ENCODE data around the gene DGKH. TPM values are rescaled to one million over a fixed set of nuclear protein-coding genes. Genes with fewer than 3 reads are reported as not detected.

The DGKH gene, protein sequence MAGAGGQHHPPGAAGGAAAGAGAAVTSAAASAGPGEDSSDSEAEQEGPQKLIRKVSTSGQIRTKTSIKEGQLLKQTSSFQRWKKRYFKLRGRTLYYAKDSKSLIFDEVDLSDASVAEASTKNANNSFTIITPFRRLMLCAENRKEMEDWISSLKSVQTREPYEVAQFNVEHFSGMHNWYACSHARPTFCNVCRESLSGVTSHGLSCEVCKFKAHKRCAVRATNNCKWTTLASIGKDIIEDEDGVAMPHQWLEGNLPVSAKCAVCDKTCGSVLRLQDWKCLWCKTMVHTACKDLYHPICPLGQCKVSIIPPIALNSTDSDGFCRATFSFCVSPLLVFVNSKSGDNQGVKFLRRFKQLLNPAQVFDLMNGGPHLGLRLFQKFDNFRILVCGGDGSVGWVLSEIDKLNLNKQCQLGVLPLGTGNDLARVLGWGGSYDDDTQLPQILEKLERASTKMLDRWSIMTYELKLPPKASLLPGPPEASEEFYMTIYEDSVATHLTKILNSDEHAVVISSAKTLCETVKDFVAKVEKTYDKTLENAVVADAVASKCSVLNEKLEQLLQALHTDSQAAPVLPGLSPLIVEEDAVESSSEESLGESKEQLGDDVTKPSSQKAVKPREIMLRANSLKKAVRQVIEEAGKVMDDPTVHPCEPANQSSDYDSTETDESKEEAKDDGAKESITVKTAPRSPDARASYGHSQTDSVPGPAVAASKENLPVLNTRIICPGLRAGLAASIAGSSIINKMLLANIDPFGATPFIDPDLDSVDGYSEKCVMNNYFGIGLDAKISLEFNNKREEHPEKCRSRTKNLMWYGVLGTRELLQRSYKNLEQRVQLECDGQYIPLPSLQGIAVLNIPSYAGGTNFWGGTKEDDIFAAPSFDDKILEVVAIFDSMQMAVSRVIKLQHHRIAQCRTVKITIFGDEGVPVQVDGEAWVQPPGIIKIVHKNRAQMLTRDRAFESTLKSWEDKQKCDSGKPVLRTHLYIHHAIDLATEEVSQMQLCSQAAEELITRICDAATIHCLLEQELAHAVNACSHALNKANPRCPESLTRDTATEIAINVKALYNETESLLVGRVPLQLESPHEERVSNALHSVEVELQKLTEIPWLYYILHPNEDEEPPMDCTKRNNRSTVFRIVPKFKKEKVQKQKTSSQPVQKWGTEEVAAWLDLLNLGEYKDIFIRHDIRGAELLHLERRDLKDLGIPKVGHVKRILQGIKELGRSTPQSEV
- under 1 TPM in 3 of 6 donors, not detected in 3; 0.03 to 0.05 (median 0.04) TPM for polyA plus RNA-seq (ENCODE audit: low read depth in 6 of 6)

DNA sequence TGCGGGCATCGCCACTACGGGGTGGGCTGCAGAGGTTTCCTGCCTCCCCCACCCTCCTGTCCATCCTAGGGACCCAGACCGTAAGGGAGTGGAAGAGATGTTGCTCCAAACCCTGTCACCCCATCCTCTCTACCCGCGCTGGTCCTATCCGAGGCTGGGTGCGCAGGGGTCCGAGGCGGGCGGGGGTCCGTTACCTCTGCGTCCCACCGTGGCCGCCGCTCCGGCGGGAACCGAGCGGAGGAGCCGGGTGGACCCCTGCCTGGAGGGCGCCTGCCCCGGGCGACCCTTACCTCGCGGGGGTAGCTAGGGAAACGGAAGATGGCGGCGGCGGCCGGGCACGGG, at the start of gene DGKH:
TSS of gene DGKH (plus strand) at position 307 of the 342 bp plus-strand sequence. CDS start 126 bp downstream, outside the sequence.
- Mint-ChIP-seq H3K9me3 (no peaks in the 10 kb centered on the region), H3K4me1 (peaks cover 5 to 17% (median 13%) of the 10 kb centered on the region in 3 donors), H3K4me3 (peak within 1 kb of the TSS; percentile 66 to 95 (median 84)), H3K27ac (peak within 1 kb of the TSS in 4 of 6 donors; percentile 8 to 76 (median 56)), H3K36me3 (no peaks in the 10 kb centered on the region), H3K27me3 (peaks cover 24 to 49% (median 27%) of the 10 kb centered on the region in 3 donors)
- DNase-seq (no peak), ATAC-seq (ENCODE audit: low read depth in 2 of 2) (peak; percentile 16 to 27)

DNA sequence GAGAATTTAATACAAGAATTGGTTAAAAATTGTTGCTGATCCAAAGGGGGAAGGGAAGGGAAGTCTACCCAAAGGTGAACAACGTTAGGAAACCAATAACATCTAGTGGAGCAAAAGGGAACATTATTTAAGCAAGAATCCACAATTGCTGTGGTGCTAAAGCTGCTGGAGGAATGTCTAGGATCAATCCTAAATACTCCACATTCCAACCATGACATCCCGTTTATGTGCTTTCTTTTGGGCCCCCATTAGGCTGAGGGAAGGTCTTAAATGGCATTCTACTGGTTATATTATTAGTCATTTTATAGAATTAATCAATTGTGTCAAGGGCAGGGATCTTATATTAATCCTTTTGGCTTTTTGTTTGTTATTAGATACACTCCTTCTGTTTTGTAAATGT, 47.6 kb upstream of the DGKH start:
- H3K4me3 Mint-ChIP-seq = no peak overlapping the region
- H3K4me1 Mint-ChIP-seq = no peaks in the 10 kb centered on the region
- no peak overlapping the region for H3K27ac Mint-ChIP-seq
- ATAC-seq (ENCODE audit: low read depth in 2 of 2) (no peak), DNase-seq (no peak)
- H3K27me3 Mint-ChIP-seq = peaks cover 0 to 13% (median 9%) of the 10 kb centered on the region in 3 donors
- H3K9me3 Mint-ChIP-seq = no peaks in the 10 kb centered on the region
- no peaks in the 10 kb centered on the region for H3K36me3 Mint-ChIP-seq

DNA sequence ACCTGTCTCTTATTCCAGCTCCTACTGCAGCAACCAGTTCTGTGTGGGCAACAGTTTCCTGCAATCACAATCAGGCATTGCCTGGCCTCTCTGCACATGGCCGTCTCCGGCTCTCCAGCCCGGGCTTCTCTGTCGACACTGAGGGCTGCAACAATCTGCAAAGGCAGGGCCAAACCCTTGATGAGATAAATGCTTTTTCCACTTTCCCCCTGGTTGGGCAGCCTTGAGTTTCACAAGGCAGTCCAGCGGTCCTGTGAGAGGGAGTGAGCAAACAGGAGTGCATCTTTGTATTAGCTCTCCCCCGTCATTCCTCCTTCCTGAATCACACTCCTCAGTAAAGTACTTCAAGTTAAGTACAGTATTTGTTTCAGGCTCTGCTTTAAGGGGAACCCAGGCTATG, 46.9 kb upstream of the DGKH start:
- ATAC-seq (ENCODE audit: low read depth in 2 of 2) (no peak), DNase-seq (no peak)
- Mint-ChIP-seq H3K4me1 (no peaks in the 10 kb centered on the region), H3K27me3 (peaks cover 0 to 13% (median 9%) of the 10 kb centered on the region in 3 donors), H3K9me3 (no peaks in the 10 kb centered on the region), H3K36me3 (no peaks in the 10 kb centered on the region), H3K4me3 (no peak overlapping the region), H3K27ac (peak overlapping the region in 1 of 6 donors; percentile 30)

DNA sequence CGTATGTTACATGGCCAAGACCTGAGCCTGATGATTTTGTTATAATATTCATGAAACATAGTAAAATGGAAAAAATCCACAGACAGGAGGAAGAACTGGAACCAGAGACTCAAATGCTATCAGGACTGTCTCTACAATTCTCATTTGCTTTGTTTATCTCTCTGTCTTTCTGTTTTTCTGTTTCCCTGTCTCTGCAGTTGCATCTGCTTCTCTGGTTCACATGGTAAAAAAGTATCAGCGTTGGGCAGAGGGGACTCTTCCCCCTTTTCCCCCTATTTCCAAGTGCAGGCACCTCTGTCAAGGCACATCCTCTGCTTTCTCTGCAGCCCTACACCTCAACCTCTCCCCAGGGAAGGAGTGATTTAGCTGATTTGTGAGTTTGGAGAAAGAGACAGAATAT, 46.4 kb upstream of the DGKH start:
- Mint-ChIP-seq H3K27me3 (peaks cover 0 to 13% (median 9%) of the 10 kb centered on the region in 3 donors), H3K4me1 (no peaks in the 10 kb centered on the region), H3K36me3 (no peaks in the 10 kb centered on the region), H3K27ac (no peak overlapping the region), H3K9me3 (no peaks in the 10 kb centered on the region), H3K4me3 (no peak overlapping the region)
- no peak for DNase-seq
- no peak for ATAC-seq (ENCODE audit: low read depth in 2 of 2)

DNA sequence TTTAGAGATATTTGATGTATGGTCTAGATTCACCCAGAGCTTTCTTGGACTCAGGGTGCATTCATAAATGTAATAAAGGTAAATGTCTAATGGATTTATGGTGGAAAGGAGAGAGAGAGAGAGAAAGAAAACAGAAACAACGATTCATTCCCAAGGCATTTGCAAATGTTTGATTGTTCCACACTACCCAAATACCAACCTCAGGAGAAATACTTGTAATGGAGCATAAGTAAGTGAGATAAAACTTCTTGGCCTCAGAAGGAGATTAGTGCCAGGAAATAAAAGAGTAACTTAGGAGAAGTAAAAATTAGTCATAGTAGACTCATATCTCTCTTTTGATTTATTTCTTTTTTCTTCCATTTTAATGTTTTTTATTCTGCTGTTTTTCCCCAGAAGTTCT, 40.6 kb upstream of the DGKH start:
- Mint-ChIP-seq H3K4me1 (no peaks in the 10 kb centered on the region), H3K9me3 (no peaks in the 10 kb centered on the region), H3K36me3 (no peaks in the 10 kb centered on the region), H3K27ac (no peak overlapping the region), H3K27me3 (peaks cover 0 to 8% (median 6%) of the 10 kb centered on the region in 3 donors), H3K4me3 (no peak overlapping the region)
- no peak for DNase-seq
- ATAC-seq (ENCODE audit: low read depth in 2 of 2) = no peak

DNA sequence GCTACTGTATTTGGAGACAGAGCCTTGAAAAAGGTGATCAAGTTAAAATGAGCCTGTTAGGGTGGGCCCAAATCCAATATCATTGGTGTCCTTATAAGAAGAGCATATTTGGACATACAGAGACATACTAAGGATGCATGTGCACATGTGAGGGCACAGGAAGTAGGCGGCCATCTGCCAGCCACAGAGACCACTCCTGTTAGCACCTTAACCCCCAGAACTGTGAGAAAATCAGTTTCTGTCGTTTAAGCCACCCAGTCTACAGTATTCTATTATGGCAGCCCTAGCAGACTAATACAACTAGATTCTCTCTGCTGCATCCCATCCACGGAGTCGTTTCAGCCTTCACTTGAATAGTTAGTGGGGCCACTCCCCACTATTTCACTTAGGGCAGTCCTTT, 39.4 kb upstream of the DGKH start:
- no peaks in the 10 kb centered on the region for H3K36me3 Mint-ChIP-seq
- no peak for DNase-seq
- no peak overlapping the region for H3K4me3 Mint-ChIP-seq
- no peak for ATAC-seq (ENCODE audit: low read depth in 2 of 2)
- no peaks in the 10 kb centered on the region for H3K4me1 Mint-ChIP-seq
- no peaks in the 10 kb centered on the region for H3K9me3 Mint-ChIP-seq
- no peak overlapping the region for H3K27ac Mint-ChIP-seq
- H3K27me3 Mint-ChIP-seq = peaks cover 0 to 8% (median 6%) of the 10 kb centered on the region in 3 donors

DNA sequence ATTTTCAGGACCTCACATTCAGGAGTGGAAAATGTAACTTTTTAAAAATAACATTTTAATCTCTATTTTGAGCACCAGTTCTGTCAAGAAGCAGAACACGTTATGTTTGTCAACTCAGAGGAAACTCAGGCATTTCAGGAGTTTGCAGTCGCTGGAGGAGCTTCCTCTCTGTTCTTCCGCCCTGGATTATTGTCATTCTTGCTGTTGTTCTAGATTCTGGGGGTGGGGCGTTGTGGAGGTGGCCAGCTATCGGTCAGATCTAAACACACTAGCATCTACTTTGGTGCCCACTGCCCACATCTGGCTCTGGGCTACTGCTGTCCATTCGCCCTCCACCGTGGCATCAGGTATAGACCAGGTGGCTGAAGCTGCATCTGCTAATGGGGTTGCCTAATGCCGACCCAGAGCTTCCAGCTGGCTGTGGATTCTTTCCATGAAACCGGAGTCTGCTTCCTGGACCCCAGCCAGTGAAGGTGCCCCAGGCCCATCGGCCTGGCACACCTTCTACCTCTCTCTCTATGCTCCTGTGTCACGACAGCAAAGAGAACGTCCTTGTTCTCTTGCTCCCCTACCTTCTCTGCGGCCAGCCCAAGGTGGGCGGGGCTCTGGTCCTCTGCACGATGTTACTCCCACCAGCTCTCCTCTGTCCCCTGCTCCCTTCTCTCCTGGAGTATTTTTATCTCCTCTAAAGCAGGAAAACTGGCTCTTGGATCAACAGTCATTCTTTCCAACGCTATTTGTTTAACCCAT, 36.7 kb upstream of the DGKH start:
- peak overlapping the region in 1 of 6 donors; percentile 75 for H3K27ac Mint-ChIP-seq
- H3K27me3 Mint-ChIP-seq = peaks cover 10 to 22% (median 13%) of the 10 kb centered on the region in 3 donors
- no peaks in the 10 kb centered on the region for H3K36me3 Mint-ChIP-seq
- H3K9me3 Mint-ChIP-seq = no peaks in the 10 kb centered on the region
- peak overlapping the region in 1 of 8 donors; percentile 9 for H3K4me3 Mint-ChIP-seq
- ATAC-seq (ENCODE audit: low read depth in 2 of 2) = no peak
- H3K4me1 Mint-ChIP-seq = no peaks in the 10 kb centered on the region
- DNase-seq = no peak

DNA sequence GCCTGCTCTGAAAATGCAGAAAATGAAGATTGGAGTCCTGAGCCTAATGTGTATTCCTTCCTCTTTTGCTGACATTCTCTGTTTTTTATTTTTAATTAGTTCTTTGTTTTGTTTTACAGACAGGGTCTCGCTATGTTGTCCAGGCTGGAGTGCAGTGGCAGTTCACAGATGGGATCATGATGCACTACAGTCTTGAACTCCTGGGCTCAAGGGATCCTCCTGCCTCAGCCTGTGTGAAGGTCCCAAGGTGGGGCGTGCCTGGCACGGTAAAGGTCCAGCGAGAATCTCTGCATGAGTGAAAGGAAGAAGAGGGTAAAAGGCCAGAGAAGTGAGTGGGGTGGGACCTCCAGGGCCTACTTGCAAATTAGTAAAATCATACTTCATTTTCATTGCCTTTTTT, 34.3 kb upstream of the DGKH start:
- H3K4me1 Mint-ChIP-seq = no peaks in the 10 kb centered on the region
- no peaks in the 10 kb centered on the region for H3K9me3 Mint-ChIP-seq
- H3K27me3 Mint-ChIP-seq = peaks cover 10 to 30% (median 13%) of the 10 kb centered on the region in 3 donors

DNA sequence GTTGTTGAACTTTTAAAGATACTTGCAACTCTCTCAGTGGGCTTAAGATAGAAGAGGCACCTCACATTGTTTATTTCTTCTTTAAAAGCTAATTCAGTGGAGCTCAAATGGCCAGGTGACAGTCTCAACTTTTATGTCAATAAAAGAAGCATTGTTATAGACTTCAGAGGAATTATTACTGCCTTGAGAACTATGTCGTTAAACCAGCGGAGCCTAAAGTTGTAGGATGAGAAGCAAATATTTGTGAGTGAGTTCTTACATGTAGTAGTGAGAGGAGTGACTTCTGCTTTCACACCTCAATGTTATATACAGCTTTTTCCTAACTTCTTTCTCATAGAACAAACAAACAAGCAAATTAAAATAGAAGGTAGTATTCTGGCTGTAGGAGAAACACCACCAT, 31.2 kb upstream of the DGKH start:
- Mint-ChIP-seq H3K36me3 (no peaks in the 10 kb centered on the region), H3K4me1 (no peaks in the 10 kb centered on the region), H3K27me3 (peaks cover 7 to 23% (median 10%) of the 10 kb centered on the region in 3 donors), H3K4me3 (no peak overlapping the region), H3K9me3 (no peaks in the 10 kb centered on the region), H3K27ac (no peak overlapping the region)
- ATAC-seq (ENCODE audit: low read depth in 2 of 2) (no peak), DNase-seq (no peak)

More for the DNA sequence above, 34.3 kb upstream of the DGKH start:
- Mint-ChIP-seq H3K4me3 (no peak overlapping the region), H3K27ac (no peak overlapping the region), H3K36me3 (no peaks in the 10 kb centered on the region)
- ATAC-seq (ENCODE audit: low read depth in 2 of 2) = no peak
- DNase-seq = no peak

DNA sequence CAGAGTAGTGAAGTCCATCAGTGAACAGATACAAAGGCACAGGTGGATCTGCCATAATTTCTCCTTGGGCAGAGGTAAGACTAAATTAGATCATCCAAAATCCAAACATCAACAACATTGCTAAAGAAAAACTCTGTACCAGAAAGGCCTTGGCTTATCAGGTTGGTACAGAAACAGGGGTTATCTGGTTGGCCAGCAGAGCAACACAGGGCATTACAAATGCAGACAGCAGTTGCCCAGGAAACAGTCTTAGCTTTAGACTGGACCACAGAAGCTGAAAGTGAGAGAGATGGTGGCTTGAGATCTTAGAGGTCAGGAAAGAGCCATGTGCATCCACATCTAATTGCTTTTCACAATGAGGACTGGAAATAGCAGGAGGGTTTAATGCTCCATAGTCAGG, 26.6 kb upstream of the DGKH start:
- Mint-ChIP-seq H3K36me3 (no peaks in the 10 kb centered on the region), H3K27ac (no peak overlapping the region), H3K27me3 (peaks cover 0 to 7% (median 0%) of the 10 kb centered on the region in 3 donors), H3K4me3 (no peak overlapping the region), H3K4me1 (no peaks in the 10 kb centered on the region), H3K9me3 (no peaks in the 10 kb centered on the region)
- no peak for ATAC-seq (ENCODE audit: low read depth in 2 of 2)
- DNase-seq = no peak

DNA sequence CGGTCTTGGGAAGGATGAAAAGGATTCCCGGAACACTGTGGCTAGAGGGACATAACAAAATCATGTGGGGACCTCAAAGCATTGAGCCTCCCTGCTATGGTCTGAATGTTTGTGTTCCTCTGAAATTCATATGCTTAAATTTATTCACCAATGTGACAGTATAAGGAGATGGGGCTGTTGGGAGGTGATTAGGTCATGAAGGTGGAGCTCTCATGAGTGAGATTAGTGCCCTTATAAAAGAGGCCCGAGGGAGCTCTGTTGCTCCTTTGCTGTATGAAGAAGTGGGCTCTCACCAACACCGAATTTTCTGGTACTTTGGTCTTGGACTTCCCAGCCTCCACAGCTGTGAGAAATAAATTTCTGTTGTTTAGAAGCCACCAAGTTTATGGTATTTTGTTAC, 26.1 kb upstream of the DGKH start:
- H3K36me3 Mint-ChIP-seq = no peaks in the 10 kb centered on the region
- H3K4me3 Mint-ChIP-seq = no peak overlapping the region
- no peak overlapping the region for H3K27ac Mint-ChIP-seq
- DNase-seq = no peak
- H3K4me1 Mint-ChIP-seq = no peaks in the 10 kb centered on the region
- H3K27me3 Mint-ChIP-seq = peaks cover 4% of the 10 kb centered on the region in 3 donors
- H3K9me3 Mint-ChIP-seq = no peaks in the 10 kb centered on the region
- ATAC-seq (ENCODE audit: low read depth in 2 of 2) = no peak

DNA sequence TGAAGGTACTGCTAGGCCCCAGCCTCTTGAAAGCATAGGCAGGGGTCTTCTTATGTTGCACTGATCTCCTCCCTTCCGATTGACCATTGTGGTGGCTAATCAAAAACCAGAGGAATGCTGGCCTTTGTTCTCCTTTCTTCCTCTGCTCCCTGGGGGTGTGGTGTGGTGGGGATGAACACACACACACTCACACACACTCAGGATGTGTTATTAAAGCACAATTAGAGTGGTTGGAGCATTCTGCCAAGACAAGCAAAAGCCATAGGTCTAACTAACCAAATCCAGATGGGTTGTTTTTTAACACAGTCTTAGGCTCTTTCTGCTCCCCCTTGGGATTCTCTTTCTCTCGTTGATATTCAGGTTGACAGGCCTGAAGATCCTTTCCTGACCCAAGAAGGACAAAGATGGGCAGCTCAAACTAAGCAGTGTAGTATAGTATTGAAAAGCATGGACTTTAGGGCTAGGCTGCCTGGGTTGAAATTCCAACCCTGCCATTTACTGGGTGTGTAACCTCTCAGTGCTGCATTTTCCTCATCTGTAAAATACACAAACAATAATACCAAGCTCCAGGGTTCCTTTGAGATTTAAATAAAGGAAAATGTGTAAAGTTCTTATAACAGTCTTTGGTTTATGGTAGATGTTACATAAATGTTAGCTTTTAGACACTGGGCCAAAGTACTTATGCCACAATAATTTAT, 25.5 kb upstream of the DGKH start:
- Mint-ChIP-seq H3K4me3 (no peak overlapping the region), H3K36me3 (no peaks in the 10 kb centered on the region), H3K27me3 (peaks cover under 1 to 7% (median 5%) of the 10 kb centered on the region in 3 donors)

More for the DNA sequence above, 25.5 kb upstream of the DGKH start:
- H3K9me3 Mint-ChIP-seq = no peaks in the 10 kb centered on the region
- ATAC-seq (ENCODE audit: low read depth in 2 of 2) (no peak), DNase-seq (no peak)
- no peaks in the 10 kb centered on the region for H3K4me1 Mint-ChIP-seq
- H3K27ac Mint-ChIP-seq = no peak overlapping the region

Data from naive B cell (primary cell).